ENCODE measurements around the gene CIBAR2. TPM values are rescaled to one million over a fixed set of nuclear protein-coding genes. Genes with fewer than 3 reads are reported as not detected.

Gene CIBAR2
- polyA plus RNA-seq, 3 donors = 0.22 to 0.50 (median 0.36) TPM

DNA sequence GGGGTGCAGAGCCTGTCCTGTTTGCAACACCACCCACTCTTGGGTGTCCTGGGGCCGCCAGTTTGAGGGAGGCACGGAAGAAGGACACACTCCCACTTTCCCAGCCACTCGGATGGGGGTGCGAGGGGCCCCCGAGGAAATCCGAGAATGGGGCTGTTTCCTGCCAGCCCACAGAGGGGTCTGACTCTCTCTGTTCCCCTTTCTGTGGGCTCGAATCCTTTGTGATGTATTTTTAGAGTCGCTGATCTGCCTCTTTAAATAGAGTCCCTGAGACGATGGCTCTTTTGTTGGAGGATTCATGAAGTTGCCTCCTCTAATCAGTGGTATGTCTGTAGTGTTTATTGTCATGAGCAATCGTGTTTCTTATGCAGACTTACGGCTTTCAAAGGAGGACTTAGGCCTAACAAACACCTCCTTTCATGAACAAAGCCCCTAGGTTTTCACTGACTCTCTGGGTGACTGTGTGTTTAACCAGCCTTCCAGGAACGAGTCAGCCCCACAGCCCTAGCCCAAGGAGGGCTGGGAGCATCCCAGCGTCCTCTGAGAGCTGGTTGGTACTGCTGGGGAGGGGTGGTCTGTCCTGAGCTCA, 29.1 kb downstream of the CIBAR2 start:
- DNase-seq = no peak

DNA sequence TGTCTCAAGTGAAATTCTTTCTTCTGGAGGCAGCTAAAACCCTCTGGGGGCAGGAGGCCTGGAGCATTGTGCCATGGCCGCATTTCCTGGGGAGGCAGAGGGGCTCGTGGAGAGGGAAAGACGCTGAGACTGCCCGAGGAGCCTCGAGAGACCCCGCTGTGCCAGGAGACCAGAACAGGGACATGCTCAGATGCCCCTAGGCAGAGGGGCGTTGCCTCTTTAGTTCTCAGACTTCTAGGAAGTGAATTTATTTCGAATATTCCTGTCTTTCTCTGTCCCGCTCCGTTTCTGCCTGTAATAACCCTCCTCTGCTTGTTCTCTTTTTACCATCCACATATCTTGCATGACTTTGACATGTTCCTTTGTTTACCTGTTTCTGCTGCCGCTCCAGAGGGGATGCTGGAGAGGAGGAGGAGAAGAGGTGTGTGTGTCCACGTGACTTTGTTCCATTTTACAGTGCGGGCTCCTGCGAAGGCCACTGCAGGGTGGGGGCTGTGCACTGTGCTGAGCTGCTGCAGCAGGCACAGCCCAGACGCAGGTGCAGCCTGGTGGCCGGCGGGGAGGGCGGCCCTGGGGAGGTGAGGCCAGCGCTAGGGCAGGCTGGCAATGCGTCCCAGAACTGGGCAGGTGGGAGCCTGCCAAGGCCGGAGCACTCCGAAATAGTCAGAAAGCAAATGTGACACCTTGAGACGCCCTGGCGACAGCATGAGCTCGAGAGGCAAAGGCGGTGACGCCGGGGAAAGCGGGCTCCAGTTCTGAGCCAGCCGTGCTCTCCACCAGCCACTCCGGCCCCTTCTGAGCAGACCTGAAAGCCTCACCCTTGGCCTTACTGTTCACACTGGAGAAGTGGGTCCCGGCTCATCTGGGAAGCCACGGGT, 29.9 kb downstream of the CIBAR2 start:
- DNase-seq = no peak

DNA sequence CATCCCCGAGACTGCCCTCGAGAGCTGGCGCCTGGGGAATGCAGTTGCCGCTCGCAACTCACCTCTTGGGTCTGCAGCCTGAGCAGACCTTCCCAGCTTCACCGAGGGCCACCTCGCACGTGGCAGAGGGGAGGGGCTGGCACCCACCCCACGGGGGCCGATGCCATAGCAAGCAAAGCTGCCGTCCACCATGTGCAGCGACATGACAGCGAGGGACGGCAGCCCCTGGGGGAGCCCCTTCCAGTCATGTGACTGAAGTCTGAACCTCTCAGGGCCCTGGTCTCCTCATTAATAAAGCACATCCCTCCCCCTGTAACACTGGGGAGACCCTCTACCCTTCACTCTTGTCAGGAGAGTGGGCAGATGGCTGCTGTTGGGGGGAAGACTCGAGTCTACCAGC, 30.5 kb downstream of the CIBAR2 start:
- DNase-seq = no peak

DNA sequence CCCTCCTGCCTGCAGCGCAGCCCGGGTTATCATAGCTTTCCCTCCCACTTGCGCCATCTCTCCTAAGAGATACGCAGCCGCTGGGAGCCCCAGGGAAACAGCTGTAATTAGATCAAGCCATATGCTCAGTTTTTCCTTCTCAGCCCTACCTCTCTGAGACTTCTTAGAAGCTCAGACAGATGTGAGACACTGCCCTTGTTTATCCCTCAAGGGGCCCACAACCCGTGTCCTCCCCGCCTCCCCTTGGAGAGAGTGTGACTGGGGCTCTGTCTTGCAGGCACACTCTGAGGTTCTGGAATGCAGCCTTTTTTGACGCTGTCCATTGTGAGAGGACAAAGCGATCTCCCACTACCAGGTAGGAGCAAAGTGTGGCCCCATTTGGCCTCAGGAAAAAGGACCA, 31.2 kb downstream of the CIBAR2 start:
- no peak for DNase-seq

DNA sequence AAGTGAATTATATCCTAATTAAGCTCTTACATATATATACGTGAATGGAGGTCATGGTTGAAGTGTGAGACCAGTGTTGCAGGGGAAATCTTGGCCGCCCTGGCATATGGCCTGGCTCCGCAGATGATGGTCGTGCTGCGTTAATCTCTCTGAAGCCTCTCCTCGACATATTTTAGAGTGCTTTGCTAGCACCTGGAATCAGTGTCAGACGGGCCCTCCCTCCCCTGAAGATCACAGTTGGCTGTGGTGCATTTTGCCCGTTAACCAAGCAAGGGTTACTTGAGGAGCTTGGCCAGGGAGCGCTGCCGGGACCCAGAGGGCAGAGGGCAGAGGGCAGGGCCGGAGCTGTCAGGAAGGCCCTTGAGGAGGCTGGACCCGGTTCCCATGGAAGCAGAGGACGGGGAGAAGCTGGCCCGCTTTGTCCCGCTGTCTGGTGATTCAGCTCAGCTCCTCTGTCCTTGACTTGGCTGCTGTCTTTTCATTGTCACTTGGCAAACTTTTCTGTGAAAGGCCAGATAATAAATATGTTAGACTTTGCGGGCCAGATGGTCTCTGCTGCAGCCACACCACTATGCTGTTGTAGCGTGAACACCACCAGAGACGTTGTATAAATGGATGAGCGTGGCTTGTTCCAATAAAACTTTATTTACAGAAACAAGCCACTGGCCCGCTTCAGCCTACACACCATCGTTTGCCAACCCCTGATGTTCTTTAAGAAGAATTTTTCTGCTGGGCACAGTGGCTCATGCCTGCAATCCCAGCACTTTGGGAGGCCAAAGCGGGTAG, 32.3 kb downstream of the CIBAR2 start:
- DNase-seq = no peak

DNA sequence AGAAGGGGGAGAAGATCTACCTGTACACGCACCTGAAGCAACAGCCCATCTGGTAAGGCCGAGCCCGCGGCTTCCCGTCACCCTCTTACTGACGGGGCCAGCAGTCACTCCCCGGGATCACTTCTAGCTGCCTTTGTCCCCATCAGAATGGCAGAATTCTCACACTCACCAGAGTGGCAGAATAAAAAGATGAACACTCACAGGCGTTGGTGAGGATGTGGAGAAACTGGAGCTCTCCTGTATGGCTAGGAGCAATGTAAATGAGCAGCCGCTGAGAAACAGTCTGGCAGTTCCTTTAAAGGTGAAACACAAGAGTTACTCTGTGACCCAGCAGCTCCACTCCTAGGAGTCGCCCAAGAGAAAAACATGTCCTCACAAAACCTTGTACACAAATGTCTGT, 33.3 kb downstream of the CIBAR2 start:
- no peak for DNase-seq

DNA sequence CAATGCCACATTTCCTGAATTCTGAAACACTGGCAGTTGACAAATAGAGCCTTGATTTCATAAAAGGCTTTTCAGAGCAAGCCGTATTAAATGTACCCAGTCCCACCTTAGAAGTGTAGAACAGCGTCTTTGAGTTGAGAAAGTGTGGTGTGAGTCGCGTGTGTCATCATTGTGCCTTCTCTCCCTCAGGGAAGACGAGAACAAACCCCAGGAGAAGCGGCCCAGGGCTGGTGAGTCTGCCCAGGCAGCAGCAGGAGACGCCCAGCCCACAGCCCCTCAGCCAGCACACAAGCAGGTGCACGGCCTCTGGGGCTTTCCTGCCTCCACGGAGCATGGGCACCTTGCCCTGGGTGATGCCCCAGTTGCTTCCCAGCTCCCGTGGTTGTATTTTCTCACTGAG, 34.0 kb downstream of the CIBAR2 start:
- no peak for DNase-seq

DNA sequence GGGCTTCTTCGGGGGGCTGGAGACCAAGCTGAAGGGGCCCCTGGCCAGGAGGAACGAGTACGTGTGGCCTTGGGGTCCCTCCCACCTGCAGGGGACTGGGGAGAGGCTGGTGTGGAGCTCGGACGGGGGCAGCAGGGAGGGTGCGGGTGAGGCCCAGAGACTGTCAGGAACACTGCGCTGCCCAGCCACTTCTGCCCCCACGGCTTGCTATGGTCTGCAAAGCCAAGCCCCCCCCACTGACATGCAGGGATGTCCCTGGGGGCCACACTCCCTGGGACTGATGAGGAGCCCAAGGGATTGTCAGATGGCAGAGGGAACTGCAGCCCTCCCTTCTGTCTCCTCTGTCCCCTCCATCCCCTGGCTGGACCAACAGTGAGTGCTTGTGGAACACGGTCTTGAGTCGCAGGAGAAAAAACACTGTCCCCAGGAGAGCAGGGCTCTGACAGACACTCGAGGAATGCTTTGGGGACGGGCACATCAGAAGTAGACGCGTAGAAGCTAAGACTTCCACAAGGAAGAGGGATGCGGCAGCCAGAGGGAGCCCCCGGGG, 34.6 kb downstream of the CIBAR2 start:
- no peak for DNase-seq

DNA sequence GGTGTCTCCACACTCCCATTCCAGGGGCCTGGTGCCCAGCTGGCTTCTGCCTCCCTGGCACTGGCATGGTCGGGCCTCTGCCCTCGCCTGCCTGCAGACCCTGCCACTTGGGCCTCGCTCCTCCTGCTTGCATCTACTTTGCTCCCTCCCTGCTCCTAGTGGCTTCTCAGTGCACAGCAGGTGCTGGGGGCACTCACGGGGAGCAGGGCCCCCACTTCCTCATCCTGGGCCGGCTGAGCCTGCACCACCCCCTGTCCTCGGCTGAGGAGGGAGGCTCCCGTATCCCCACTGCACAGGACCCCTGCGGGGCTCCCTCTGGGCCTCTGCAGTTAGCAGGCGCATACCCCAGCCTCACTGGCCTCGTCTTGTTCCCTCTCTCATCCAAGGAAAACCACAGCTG, 35.2 kb downstream of the CIBAR2 start:
- DNase-seq = no peak

DNA sequence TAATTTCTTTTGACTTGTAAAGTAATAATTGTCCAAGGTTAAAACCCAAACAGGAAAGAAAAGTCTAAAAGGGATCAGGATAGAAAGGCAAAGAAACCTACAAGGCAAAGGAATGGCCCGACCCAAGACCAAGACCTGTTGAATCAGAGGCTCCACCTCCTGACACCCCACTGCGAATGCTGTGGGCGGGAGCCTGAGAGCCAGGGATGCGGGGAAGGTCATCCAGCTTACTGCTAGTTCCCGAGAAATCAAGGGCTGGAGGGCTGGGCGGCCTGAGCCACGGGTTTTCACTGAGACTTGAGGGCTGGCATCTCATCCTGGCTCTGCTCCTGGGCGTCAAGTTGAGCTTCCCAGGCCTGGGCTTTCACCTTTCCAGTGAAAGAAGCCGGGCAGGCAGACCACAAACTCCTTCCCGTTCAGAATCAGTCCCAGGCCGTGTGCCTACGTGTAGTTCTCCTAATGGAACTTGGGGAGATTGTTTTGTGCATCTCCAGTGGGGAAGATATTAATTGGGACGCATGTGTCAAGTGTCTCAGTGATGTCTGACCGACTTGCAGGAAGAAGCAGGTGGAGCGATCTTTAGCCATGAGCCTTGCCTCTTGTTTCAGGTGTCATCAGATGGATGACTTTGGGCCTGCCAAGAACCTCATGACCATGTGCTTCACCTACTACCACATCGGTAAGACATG, 36.9 kb downstream of the CIBAR2 start:
- DNase-seq = no peak

DNA sequence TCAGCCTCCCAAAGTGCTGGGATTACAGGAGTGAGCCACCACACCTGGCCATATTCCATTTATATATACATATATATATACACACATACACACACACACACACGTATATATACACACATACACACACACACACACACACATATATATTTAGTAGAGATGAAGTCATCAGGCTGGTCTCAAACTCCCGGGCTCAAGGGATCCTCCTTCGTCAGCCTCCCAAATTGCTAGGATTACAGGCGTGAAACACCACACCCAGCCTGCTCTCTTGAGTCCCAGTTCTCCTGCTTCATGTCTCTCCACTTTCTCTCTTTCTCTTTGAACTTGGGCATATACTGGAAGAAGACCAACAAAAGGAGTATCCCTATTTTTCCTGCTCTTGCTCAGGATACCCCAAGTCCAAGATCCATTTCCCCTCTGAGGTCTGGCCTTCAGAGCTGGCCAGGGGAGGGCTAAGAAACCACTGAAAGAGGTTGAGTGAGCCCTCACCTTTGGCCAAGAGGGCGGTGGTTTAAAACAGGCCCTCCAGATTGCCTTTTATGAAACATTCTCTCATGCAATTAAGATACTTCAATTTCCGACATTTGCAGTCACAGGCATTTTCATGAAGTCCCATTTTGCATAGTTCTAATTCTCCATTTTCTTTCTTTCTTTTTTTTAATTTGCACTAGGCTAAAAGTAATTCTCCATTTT, 37.9 kb downstream of the CIBAR2 start:
- DNase-seq = no peak

DNA sequence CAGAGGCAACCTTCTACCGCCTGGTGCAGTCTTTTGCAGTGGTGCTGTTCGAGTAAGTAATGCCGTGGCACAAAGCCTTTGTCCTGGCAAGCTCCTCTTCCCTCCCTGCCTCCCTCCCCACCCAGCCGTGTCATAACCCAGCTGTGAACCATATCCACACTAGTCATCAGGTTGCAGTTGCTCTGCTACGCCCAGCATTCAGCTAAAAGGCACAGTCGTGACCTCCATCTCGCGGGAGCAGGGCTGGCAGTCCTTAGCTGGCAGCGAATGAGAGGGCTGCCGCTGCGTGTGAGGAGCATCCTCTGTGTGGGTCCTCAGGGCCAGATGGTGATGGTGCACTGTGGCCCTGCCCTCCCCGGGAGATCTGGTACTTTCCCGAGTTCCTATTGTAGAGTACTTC, 39.3 kb downstream of the CIBAR2 start:
- DNase-seq = peak; percentile 48

DNA sequence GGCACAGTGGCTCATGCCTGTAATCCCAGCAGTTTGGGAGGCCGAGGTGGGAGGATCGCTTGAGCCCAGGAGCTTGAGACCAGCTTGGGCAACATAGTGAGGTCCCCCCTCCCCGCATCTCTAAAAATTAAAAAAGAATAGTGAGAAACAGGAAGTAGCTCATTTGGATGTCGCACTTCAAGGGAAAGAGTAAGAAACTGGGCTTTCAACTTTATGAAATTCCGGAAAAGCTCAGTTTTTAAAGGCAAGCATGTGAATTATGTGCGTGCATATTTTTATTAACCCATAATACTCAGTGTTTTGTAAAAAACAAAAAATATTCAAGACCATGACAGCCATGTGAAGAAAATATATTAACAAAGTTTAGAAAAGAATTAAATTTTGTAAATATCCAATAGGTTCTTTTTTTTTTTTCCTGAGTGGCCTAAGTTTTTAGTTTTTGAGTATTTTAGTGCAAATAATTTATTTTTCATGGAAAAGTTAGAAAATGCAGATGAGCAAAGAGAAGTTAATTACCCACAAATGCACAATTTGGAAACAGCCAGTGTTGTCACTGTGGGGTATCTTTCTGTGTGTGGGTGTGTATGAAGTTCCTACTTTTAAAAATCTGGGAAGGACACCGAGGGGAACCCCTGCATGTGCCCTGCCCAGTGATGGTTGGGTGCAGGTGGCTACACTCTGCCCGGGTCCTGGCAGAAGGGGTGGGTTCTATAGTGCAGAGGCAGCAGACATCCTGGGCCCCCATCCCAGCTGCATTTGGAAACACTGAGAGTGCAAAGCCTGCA, 40.0 kb downstream of the CIBAR2 start:
- DNase-seq = no peak

DNA sequence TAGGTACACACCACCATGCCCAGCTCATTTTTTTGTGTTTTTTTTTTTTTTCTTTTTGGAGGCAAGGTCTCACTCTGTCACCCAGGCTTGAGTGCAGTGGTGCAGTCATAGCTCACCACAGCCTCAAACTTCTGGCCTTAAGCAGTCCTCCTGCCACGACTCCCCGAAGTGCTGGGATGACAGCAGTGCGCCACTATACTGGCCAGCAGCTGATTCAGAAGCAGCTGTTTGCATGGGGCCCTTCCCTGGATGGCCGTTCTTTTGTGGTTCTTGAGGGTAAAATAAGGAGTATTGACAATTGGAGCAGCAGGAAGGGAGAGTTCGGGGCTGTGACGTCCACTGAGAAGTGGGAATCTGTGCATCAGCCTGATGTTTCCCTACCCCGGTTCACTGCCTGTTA, 43.1 kb downstream of the CIBAR2 start:
- DNase-seq = no peak

DNA sequence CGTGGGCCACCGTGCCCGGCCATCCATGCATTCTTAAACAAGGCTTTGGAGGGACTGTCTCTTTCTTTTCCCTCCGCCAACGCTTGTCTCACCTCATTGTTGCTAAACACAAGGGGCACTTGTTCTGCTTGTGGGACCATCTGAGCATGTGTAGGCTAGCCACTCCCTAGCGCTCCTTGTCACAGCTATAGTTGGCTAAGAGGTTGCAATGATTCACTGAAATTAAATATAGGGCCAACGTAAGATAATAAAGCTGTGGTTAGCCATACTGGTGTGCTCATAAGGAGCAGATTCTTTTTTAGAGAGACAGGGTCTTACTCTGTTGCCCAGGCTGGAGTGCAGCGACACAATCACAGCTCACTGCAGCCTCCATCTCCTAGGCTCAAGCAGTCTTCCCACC, 43.5 kb downstream of the CIBAR2 start:
- DNase-seq = no peak

DNA sequence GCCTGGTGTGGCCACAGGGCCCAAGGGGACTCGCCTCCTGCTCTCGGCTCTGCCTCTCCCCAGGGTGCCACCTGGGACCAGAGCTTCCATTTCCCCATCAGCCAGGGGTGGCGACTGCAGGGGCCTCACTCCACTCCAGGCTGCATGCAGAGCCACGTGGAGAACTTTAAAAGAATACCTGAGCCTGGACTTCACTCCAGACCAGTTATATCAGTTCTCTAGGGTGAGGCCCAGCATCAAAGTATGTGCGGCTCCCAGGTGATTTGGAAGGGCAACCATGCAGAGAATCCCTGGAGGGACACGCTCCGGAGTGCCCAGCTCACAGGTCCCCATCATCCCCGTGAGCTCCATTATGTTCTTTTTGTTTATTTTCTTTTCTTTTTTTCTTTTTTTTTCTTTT, 44.8 kb downstream of the CIBAR2 start:
- DNase-seq = no peak

DNA sequence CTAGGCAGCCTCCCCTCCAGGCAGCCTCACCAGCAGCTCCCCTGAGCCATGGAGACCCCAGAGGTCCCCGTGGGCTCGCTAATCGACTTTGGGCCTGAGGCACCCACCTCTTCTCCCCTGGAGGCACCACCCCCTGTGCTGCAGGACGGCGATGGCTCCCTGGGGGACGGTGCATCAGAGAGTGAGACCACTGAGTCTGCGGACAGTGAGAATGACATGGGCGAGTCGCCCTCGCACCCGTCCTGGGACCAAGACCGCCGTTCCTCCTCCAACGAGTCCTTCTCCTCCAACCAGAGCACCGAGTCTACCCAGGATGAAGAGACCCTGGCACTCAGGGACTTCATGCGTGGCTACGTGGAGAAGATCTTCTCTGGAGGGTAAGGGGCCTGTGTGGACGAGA, 45.2 kb downstream of the CIBAR2 start:
- no peak for DNase-seq

DNA sequence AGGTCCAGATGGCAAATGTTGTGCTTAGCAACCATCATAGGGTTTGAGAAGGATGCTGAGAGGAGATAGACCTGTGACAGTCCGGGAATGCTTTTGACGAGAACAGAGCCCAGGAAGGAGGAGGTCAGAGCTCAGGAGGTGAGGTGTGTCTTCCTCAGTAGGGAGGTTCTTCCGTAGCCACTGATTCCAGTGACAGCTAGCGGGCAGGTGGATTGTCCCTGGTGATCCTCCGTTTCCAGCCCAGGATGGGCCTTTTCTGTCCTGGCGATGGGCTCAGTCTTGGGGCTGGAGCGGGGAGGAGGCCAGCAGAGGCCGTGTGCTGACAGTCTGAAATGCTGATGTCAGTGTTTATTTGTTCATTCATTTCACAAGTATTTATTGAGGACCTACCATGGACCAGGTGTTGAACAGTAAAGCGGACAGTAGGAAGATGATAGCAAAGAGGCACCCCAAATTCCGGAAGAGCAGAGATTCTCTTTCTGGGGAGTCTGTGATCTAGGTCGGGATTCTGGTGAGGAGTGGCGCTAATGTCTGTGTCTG, 45.9 kb downstream of the CIBAR2 start:
- DNase-seq = no peak

DNA sequence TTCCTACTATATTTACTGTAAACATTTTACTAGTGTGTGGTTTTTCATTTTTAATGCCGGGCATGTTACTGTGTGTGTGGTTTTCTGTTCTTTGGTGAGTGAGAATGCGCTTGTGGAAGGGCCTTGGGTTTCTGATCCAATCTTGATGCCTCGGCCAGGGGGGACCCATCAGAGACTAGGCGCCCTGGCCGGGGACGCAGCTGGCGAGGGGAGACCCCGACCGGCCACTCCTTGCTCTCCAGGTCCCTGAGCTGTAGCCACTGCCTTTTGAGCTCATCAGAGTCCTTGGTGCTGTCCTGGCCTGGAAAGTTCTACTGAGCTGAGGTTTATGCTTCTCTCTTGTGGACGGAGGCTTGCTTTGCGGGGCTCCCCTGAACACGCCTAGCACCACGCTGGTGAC, 47.2 kb downstream of the CIBAR2 start:
- no peak for DNase-seq

DNA sequence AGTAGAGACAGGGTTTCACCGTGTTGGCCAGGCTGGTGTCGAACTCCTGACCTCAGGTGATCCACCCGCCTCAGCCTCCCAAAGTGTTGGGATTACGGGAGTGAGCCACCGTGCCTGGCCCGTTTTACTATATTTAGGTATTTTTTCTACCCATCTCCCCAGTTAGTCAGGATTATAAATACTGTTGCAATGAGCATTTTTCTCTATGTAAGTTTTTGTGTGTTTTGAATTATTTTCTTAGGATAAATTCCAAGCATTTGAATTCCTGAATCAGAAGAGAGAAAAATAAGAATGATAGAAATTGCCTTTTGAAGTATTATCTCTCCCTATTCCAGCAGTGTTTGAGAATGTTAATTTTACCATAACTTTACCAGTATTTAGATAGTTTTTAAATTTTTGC, 48.1 kb downstream of the CIBAR2 start:
- no peak for DNase-seq
